NCI-H146 (cell line): Measurements from ENCODE around the gene ZNF398.
"Not testable (repeated sequence)": the region's sequence is repeated elsewhere in the genome, so short reads cannot be mapped to it uniquely, and the experiment has no call there.

Experiments used
- DNase-seq: peaks from one replicate; lab custom pipeline; 2025; lab: John Stamatoyannopoulos, UW

The ZNF398 gene

GRCh38 chr7:149226366-149226765 is 79.1 kb downstream of the ZNF398 start:
- DNase-seq = not testable (repeated sequence)

- no peak for DNase-seq
Measured at GRCh38 chr7:149226840-149227494, 79.7 kb downstream of the ZNF398 start.

GRCh38 chr7:149228831-149229471 is 81.7 kb downstream of the ZNF398 start:
- DNase-seq = no peak

GRCh38 chr7:149229526-149229925 is 82.3 kb downstream of the ZNF398 start:
- DNase-seq = peak; percentile 54

- no peak for DNase-seq
Measured at GRCh38 chr7:149232362-149232761, 85.1 kb downstream of the ZNF398 start.
